PC-3 (cell line): ENCODE results near the gene C1orf198. TPM values are rescaled to one million over a fixed set of nuclear protein-coding genes. Genes with fewer than 3 reads are reported as not detected.

Source experiments
- ATAC-seq: fragments of 200-7000 bp; cut with Tn5 transposase; 2 replicates; pipeline ENCODE4 v1.9.1; 2020; ENCODE audit warnings: mild to moderate bottlenecking, moderate library complexity
- Bru-seq: library from RNA; stranded (reverse); fragments of 400-500 nt; gene quantifications from one replicate; lab custom pipeline; 2021; lab: Mats Ljungman, UMichigan
- BruChase-seq, 2 experiments: library from RNA; stranded (reverse); fragments of 400-500 nt; gene quantifications; one replicate each; lab custom pipeline; 2021; lab: Mats Ljungman, UMichigan
- BruUV-seq: library from RNA; stranded (reverse); fragments of 400-500 nt; replicated peaks from 2 replicates; lab custom pipeline; 2021; lab: Mats Ljungman, UMichigan
- CTCF ChIA-PET: fragments of 300-600 bp; sonication (Branson Sonifier 250); formaldehyde crosslinking; loops from one replicate; lab custom pipeline; 2022; ENCODE audit warnings: antibody characterized with exemption; lab: Charles Lee
- POLR2A ChIA-PET: fragments of 300-600 bp; sonication (Branson Sonifier 250); formaldehyde crosslinking; loops from one replicate; lab custom pipeline; 2022; ENCODE audit warnings: antibody characterized with exemption; ENCODE audit not compliant: unreplicated experiment; lab: Charles Lee
- DNase-seq: peaks from one replicate; pipeline ENCODE4 v3.0.0-alpha.2; 2015
- H2AFZ ChIP-seq: fragments of 300-600 bp; sonication (generic); 2 replicates; pipeline ENCODE4 v1.6.0; 2016; ENCODE audit warnings: antibody characterized with exemption, low read length
- H3F3A ChIP-seq: fragments of 300-600 bp; sonication (generic); one replicate; pipeline ENCODE4 v1.6.0; 2017; ENCODE audit warnings: antibody characterized with exemption, low read length, control low read depth, mild to moderate bottlenecking; ENCODE audit not compliant: unreplicated experiment
- H3K27ac ChIP-seq: fragments of 300-600 bp; sonication (generic); 2 replicates; pipeline ENCODE4 v1.5.1; 2016; ENCODE audit warnings: mild to moderate bottlenecking, low read length
- H3K27me3 ChIP-seq: fragments of 300-600 bp; sonication (generic); 2 replicates; pipeline ENCODE4 v1.6.1; 2016; ENCODE audit warnings: low read length, mixed read lengths
- H3K36me3 ChIP-seq: fragments of 300-600 bp; sonication (generic); 2 replicates; pipeline ENCODE4 v1.6.1; 2016; ENCODE audit warnings: low read depth, mixed run types, low read length, mixed read lengths
- H3K4me1 ChIP-seq: fragments of 300-600 bp; sonication (generic); 2 replicates; pipeline ENCODE4 v1.5.1; 2016; ENCODE audit warnings: low read length; ENCODE audit not compliant: insufficient read depth
- H3K4me2 ChIP-seq: fragments of 300-600 bp; sonication (generic); 2 replicates; pipeline ENCODE4 v1.6.0; 2016; ENCODE audit warnings: low read length
- H3K4me3 ChIP-seq: fragments of 300-600 bp; sonication (generic); 2 replicates; pipeline ENCODE4 v1.5.1; 2016; ENCODE audit warnings: mild to moderate bottlenecking, low read length, mixed read lengths
- H3K79me2 ChIP-seq: fragments of 300-600 bp; sonication (generic); 2 replicates; pipeline ENCODE4 v1.6.1; 2017; ENCODE audit warnings: low read length, mixed read lengths
- H3K9ac ChIP-seq: fragments of 300-600 bp; sonication (generic); 2 replicates; pipeline ENCODE4 v1.6.0; 2016; ENCODE audit warnings: mild to moderate bottlenecking, low read length
- H3K9me2 ChIP-seq: fragments of 300-600 bp; sonication (generic); replicated peaks from 2 replicates; pipeline ENCODE4 v1.6.1; 2016; ENCODE audit warnings: mixed run types, low read length, mixed read lengths
- H3K9me3 ChIP-seq: fragments of 300-600 bp; sonication (generic); 2 replicates; pipeline ENCODE4 v1.6.1; 2016; ENCODE audit warnings: low read length, mixed read lengths
- H4K20me1 ChIP-seq: fragments of 300-600 bp; sonication (generic); 2 replicates; pipeline ENCODE4 v1.6.1; 2016; ENCODE audit warnings: low read length, mixed read lengths
- CTCF ChIP-seq: fragments of 300-600 bp; sonication (generic); conservative IDR thresholded peaks from 2 replicates; pipeline ENCODE4 v1.5.1; 2017; ENCODE audit warnings: antibody characterized with exemption, low read depth, mild to moderate bottlenecking, low read length
- EZH2 ChIP-seq: fragments of 300-600 bp; sonication (generic); IDR thresholded peaks from one replicate; pipeline ENCODE4 v1.6.1; 2017; ENCODE audit warnings: antibody characterized with exemption, mild to moderate bottlenecking, low read length; ENCODE audit not compliant: unreplicated experiment
- EZH2phosphoT487 ChIP-seq: fragments of 300-600 bp; sonication (generic); IDR thresholded peaks from 2 replicates; pipeline ENCODE4 v1.6.1; 2018; ENCODE audit warnings: mild to moderate bottlenecking, antibody characterized with exemption, low read length, borderline replicate concordance
- intact Hi-C: fragments of 100-400 bp; cut with micrococcal nuclease; formaldehyde crosslinking; loops from 2 replicates; pipeline ENCODE4 v1.9.0; 2023
- long read RNA-seq: library from polyadenylated mRNA; unstranded; transcript quantifications from one replicate; pipeline ENCODE4 v2.0.0, GENCODE V29; 2021; ENCODE audit not compliant: unreplicated experiment
- total RNA-seq: library from RNA; depleted of rRNA; stranded (reverse); fragments of >200 nt; gene quantifications from 2 replicates; pipeline ENCODE4 v1.2.3, GENCODE V29; 2014; rRNA removed

C1orf198 gene
- 24.5 and 24.8 TPM in 2 replicates for total RNA-seq
- percentile 69 among the genes with signal in this experiment for Bru-seq, nascent RNA
- BruChase-seq, experiment 1, labeled RNA remaining after a 6-hour chase = percentile 83 among the genes with signal in this experiment
- BruChase-seq, experiment 2, labeled RNA remaining after a 2-hour chase = percentile 77 among the genes with signal in this experiment
- long read RNA-seq, transcript C1orf198-201 (4 exons, 3,858 nt) = major isoform, 85 of 108 reads
- long read RNA-seq, partial matches to known transcripts = 22 of 108 reads
- long read RNA-seq, other reads (novel, unspliced or antisense) = 1 of 108 reads

- ChIA-PET POLR2A (interaction anchor here (0.6 to 0.7 kb wide), 3 partner anchors 19 to 370 kb away, joined by 3 to 15 read pairs (median 4); no protein-coding TSS in a partner anchor), CTCF (no interaction called here)
- Histone ChIP-seq H3K9ac (peak within 1 kb of the TSS; percentile 83), H3K4me3 (peak within 1 kb of the TSS; percentile 98), H3K4me1 (peaks cover 37% of the 10 kb centered on the region), H3K9me3 (no peaks in the 10 kb centered on the region), H3K79me2 (peaks cover 44% of the 10 kb centered on the region), H3K36me3 (no peaks in the 10 kb centered on the region), H3F3A (no peaks in the 10 kb centered on the region), H2AFZ (peak within 1 kb of the TSS; percentile 95), H4K20me1 (no peaks in the 10 kb centered on the region), H3K9me2 (no peaks in the 10 kb centered on the region), H3K27me3 (no peaks in the 10 kb centered on the region), H3K4me2 (peak within 1 kb of the TSS; percentile 95), H3K27ac (peak within 1 kb of the TSS; percentile 42)
- DNase-seq = peak; percentile 48
- no TSS peak for BruUV-seq
- TF ChIP-seq EZH2 = no peak
- TF ChIP-seq CTCF = no peak
- TF ChIP-seq EZH2phosphoT487 = no peak
- ATAC-seq = peak; percentile 78
- intact Hi-C loops = loop anchor here (1.0 to 2.0 kb wide), 5 partner anchors 19 to 111 kb away; partner anchors contain the start of genes ARV1 and TTC13
These were observed at the start of gene C1orf198 for GRCh38 chr1:230867903-230868735. Gene C1orf198, minus strand, starts transcription at chr1:230868521. Its CDS starts 9 bp downstream, at chr1:230868512.

- TF ChIP-seq EZH2phosphoT487 (no peak), CTCF (peak; percentile 85), EZH2 (no peak)
- BruUV-seq = no TSS peak
- CTCF ChIA-PET = no interaction called here
These were observed 49.2 kb upstream of the C1orf198 start for GRCh38 chr1:230917284-230918135.

More at GRCh38 chr1:230917284-230918135, 49.2 kb upstream of the C1orf198 start:
- POLR2A ChIA-PET = no interaction called here
- Histone ChIP-seq H3K36me3 (peaks cover 15% of the 10 kb centered on the region; the same call in 1 of the 2 replicates), H3F3A (no peaks in the 10 kb centered on the region), H3K27me3 (no peaks in the 10 kb centered on the region), H3K9ac (no peak overlapping the region), H3K4me3 (no peak overlapping the region), H4K20me1 (no peaks in the 10 kb centered on the region), H3K4me1 (no peaks in the 10 kb centered on the region), H3K9me2 (no peaks in the 10 kb centered on the region), H3K9me3 (no peaks in the 10 kb centered on the region), H2AFZ (no peak overlapping the region), H3K27ac (no peak overlapping the region), H3K4me2 (no peak overlapping the region), H3K79me2 (no peaks in the 10 kb centered on the region)
- DNase-seq (peak; percentile 88), ATAC-seq (peak; percentile 78)
- intact Hi-C loops = loop anchor here (1.0 to 5.0 kb wide), 4 partner anchors 51 to 294 kb away; no protein-coding TSS in a partner anchor
